ENCODE results near the gene ELOVL2.

DNA sequence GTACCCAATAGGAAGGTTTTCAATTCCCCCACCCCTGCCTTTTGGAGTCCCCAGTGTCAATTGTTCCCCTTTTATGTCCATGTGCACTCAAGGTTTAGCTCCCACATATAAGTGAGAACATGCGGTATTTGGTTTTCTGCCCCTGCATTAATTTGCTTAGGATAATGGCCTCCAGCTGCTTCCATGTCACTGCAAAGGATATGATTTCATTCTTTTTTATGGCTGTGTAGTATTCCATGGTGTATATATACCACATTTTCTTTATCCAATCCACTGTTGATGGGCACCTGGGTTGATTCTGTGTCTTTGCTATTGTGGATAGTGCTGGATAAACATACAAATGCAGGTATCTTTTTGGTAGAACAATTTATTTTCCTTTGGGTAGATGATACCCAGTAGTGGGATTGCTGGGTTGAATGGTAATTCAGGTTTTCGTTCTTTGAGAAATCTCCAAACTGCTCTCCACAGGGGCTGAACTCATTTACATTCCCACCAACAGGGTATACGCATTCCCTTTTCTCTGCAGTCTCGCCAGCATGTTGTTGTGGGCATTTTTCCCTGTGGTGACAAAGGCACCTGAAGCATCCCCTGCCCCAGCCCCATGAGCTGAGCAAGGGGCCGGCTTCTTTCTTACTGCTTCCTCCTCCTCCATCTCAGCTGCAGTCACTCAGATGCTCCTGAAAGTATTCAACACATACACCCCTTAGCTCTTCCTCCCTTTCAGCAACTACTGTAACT lies 66.7 kb downstream of the ELOVL2 start:
- TF ChIP-seq CTCF (conservative IDR thresholded peaks at IDR 0.05; ENCODE audit: low read length) (no peak), EZH2phosphoT487 (IDR thresholded peaks at IDR 0.05; ENCODE audit: borderline replicate concordance, low read depth, low read length) (no peak)

Measured in OCI-LY7 (cell line).